SK-N-SH treated with all-trans-retinoic acid at 6 μM for 48 hours (cell line): Measurements from ENCODE around the gene TST.

ENCODE experiments used
- ATAC-seq: fragments of 200-7000 bp; cut with Tn5 transposase; 3 replicates; pipeline ENCODE4 v1.9.1; 2020; ENCODE audit warnings: mild to moderate bottlenecking, moderate library complexity
- ARNTL ChIP-seq: fragments of 450-650 bp; formaldehyde crosslinking; IDR thresholded peaks from 2 replicates; pipeline ENCODE4 v1.5.0; 2020; ENCODE audit warnings: low read depth, mild to moderate bottlenecking, moderate library complexity, borderline replicate concordance
- BACH2 ChIP-seq: fragments of 250-450 bp; sonication (Bioruptor Pico); IDR thresholded peaks from 2 replicates; pipeline ENCODE4 v1.9.0; 2021; ENCODE audit warnings: mild to moderate bottlenecking, borderline replicate concordance
- CSDC2 ChIP-seq: fragments of 250-450 bp; sonication (Bioruptor Pico); IDR thresholded peaks from 2 replicates; pipeline ENCODE4 v1.5.0; 2020; ENCODE audit warnings: mild to moderate bottlenecking, moderate library complexity
- CSRNP3 ChIP-seq: fragments of 250-450 bp; sonication (Bioruptor Pico); IDR thresholded peaks from 2 replicates; pipeline ENCODE4 v1.5.1; 2021; ENCODE audit warnings: mild to moderate bottlenecking, moderate library complexity
- ESRRG ChIP-seq: fragments of 250-450 bp; sonication (Bioruptor Pico); IDR thresholded peaks from 2 replicates; pipeline ENCODE4 v1.6.1; 2021; ENCODE audit warnings: mild to moderate bottlenecking
- GLIS3 ChIP-seq: fragments of 250-450 bp; sonication (Bioruptor Pico); IDR thresholded peaks from 2 replicates; pipeline ENCODE4 v1.5.0; 2020; ENCODE audit warnings: mild to moderate bottlenecking, moderate library complexity
- ISL1 ChIP-seq: fragments of 250-450 bp; sonication (Bioruptor Pico); IDR thresholded peaks from 2 replicates; pipeline ENCODE4 v2.1.2; 2022; ENCODE audit warnings: mild to moderate bottlenecking, moderate library complexity
- OSR1 ChIP-seq: fragments of 250-450 bp; sonication (Bioruptor Pico); IDR thresholded peaks from 2 replicates; pipeline ENCODE4 v1.8.0; 2022; ENCODE audit warnings: moderate library complexity, mild to moderate bottlenecking, inconsistent platforms
- POU6F1 ChIP-seq: fragments of 250-450 bp; sonication (Bioruptor Pico); IDR thresholded peaks from 2 replicates; pipeline ENCODE4 v1.8.0; 2021; ENCODE audit warnings: low read depth, mild to moderate bottlenecking, moderate library complexity, borderline replicate concordance
- RARB ChIP-seq: fragments of 250-450 bp; sonication (Bioruptor Pico); IDR thresholded peaks from 2 replicates; pipeline ENCODE4 v1.8.0; 2021; ENCODE audit warnings: mild to moderate bottlenecking, moderate library complexity
- SNAI2 ChIP-seq: fragments of 250-450 bp; sonication (Bioruptor Pico); IDR thresholded peaks from 2 replicates; pipeline ENCODE4 v1.5.0; 2020; ENCODE audit warnings: mild to moderate bottlenecking, moderate library complexity
- TCF4 ChIP-seq: fragments of 250-450 bp; sonication (Bioruptor Pico); IDR thresholded peaks from 2 replicates; pipeline ENCODE4 v1.8.0; 2021; ENCODE audit warnings: mild to moderate bottlenecking, moderate library complexity, borderline replicate concordance
- TOX ChIP-seq: fragments of 250-450 bp; sonication (Bioruptor Pico); IDR thresholded peaks from 2 replicates; pipeline ENCODE4 v1.8.0; 2021; ENCODE audit warnings: mild to moderate bottlenecking, moderate library complexity, borderline replicate concordance
- TSHZ2 ChIP-seq: fragments of 250-450 bp; sonication (Bioruptor Pico); IDR thresholded peaks from 2 replicates; pipeline ENCODE4 v1.5.0; 2020; ENCODE audit warnings: mild to moderate bottlenecking, moderate library complexity
- ZC3H10 ChIP-seq: fragments of 250-450 bp; sonication (Bioruptor Pico); IDR thresholded peaks from 2 replicates; pipeline ENCODE4 v1.5.1; 2021; ENCODE audit warnings: mild to moderate bottlenecking, moderate library complexity
- ZFP3 ChIP-seq: fragments of 250-450 bp; sonication (Bioruptor Pico); IDR thresholded peaks from 2 replicates; pipeline ENCODE4 v1.5.0; 2020; ENCODE audit warnings: mild to moderate bottlenecking, moderate library complexity
- ZFP30 ChIP-seq: fragments of 450-650 bp; formaldehyde crosslinking; IDR thresholded peaks from 2 replicates; pipeline ENCODE4 v1.5.0; 2022; ENCODE audit warnings: mild to moderate bottlenecking, moderate library complexity
- ZNF565 ChIP-seq: fragments of 450-650 bp; formaldehyde crosslinking; conservative IDR thresholded peaks from 2 replicates; pipeline ENCODE4 v1.5.0; 2020; ENCODE audit warnings: low read depth, mild to moderate bottlenecking, moderate library complexity
- ZNF70 ChIP-seq: fragments of 450-650 bp; formaldehyde crosslinking; IDR thresholded peaks from 2 replicates; pipeline ENCODE4 v1.5.0; 2020; ENCODE audit warnings: mild to moderate bottlenecking, moderate library complexity
- ZNF8 ChIP-seq: fragments of 450-650 bp; formaldehyde crosslinking; IDR thresholded peaks from 2 replicates; pipeline ENCODE4 v1.5.0; 2020; ENCODE audit warnings: mild to moderate bottlenecking, moderate library complexity
- TF ChIP-seq, protein P1 (sequence below): fragments of 250-450 bp; sonication (Bioruptor Pico); IDR thresholded peaks from 2 replicates; pipeline ENCODE4 v1.8.0; 2020; ENCODE audit warnings: mild to moderate bottlenecking, moderate library complexity, borderline replicate concordance

TST gene

DNA sequence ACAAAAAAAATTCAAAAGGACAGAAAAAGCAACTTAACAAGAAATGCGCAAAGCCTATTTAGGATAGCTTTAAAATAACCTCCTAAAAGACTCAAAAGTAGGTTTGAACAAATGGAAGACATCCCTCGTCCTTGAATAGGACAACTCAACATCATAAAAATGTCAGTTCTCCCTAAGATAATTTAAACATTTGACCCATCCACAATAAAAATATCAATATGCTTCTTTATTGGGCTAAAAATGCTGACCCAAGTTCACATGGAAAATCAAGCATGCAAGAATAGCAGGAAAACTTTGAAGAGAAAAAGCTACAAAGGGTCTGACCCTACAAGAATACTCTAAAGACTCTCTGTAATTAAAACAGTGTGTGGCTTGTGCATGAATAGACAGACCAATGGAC, 20.2 kb upstream of the TST start:
- no peak for ATAC-seq
- TF ChIP-seq, protein P1, sequence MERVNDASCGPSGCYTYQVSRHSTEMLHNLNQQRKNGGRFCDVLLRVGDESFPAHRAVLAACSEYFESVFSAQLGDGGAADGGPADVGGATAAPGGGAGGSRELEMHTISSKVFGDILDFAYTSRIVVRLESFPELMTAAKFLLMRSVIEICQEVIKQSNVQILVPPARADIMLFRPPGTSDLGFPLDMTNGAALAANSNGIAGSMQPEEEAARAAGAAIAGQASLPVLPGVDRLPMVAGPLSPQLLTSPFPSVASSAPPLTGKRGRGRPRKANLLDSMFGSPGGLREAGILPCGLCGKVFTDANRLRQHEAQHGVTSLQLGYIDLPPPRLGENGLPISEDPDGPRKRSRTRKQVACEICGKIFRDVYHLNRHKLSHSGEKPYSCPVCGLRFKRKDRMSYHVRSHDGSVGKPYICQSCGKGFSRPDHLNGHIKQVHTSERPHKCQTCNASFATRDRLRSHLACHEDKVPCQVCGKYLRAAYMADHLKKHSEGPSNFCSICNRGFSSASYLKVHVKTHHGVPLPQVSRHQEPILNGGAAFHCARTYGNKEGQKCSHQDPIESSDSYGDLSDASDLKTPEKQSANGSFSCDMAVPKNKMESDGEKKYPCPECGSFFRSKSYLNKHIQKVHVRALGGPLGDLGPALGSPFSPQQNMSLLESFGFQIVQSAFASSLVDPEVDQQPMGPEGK, result no peak
- TF ChIP-seq TCF4 (CRISPR knock-in tag), result no peak
- TF ChIP-seq ZNF70, result no peak
- TF ChIP-seq ARNTL (CRISPR knock-in tag), result no peak
- TF ChIP-seq ZNF565, result no peak
- no peak for TF ChIP-seq ESRRG (CRISPR knock-in tag)
- no peak for TF ChIP-seq OSR1 (CRISPR knock-in tag)
- no peak for TF ChIP-seq ZNF8
- TF ChIP-seq ISL1 (CRISPR knock-in tag), result no peak
- no peak for TF ChIP-seq POU6F1 (CRISPR knock-in tag)
- TF ChIP-seq RARB (CRISPR knock-in tag), result no peak
- TF ChIP-seq GLIS3, result no peak
- TF ChIP-seq CSRNP3 (CRISPR knock-in tag), result no peak
- no peak for TF ChIP-seq TSHZ2 (CRISPR knock-in tag)
- TF ChIP-seq ZC3H10 (CRISPR knock-in tag), result no peak
- no peak for TF ChIP-seq TOX
- TF ChIP-seq ZFP30 (CRISPR knock-in tag), result no peak
- TF ChIP-seq, all 23 proteins: peak for 0

DNA sequence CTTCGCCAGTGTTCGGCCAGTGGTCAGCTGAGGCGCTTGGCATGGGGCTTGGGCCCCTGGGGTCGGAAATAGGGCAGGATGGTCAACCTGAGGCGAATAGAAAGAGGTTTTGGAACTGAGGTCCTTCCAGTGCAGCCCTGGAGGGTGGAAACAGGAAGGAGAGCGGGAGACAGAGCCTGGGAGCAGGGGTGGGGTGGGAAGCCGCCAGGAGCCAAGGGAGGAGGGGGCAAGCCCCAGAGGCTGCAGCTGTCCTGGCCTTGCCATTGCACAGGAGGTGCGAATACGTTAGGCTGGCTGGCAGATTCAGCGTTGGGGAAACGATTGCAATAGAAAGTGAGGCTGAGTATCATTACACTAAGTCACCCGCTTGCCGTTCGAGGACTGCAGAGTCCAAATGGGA, 18.4 kb upstream of the TST start:
- TF ChIP-seq CSRNP3 (CRISPR knock-in tag) (no peak), ZNF70 (no peak), TCF4 (CRISPR knock-in tag) (no peak), GLIS3 (no peak), BACH2 (CRISPR knock-in tag) (no peak), SNAI2 (CRISPR knock-in tag) (no peak), TSHZ2 (CRISPR knock-in tag) (no peak), ZFP30 (CRISPR knock-in tag) (no peak), CSDC2 (no peak), ZNF8 (no peak), ESRRG (CRISPR knock-in tag) (no peak), ZC3H10 (CRISPR knock-in tag) (no peak), ZFP3 (CRISPR knock-in tag) (no peak), TOX (no peak), OSR1 (CRISPR knock-in tag) (no peak), POU6F1 (CRISPR knock-in tag) (no peak)
- TF ChIP-seq, protein P1, result no peak
- TF ChIP-seq, all 23 proteins: peak for 0
- no peak for ATAC-seq
